HCT116 (cell line): ENCODE results near the gene FILIP1. TPM values are rescaled to one million over a fixed set of nuclear protein-coding genes. Genes with fewer than 3 reads are reported as not detected.

Experiments used
- ATAC-seq: fragments of 200-7000 bp; cut with Tn5 transposase; 2 replicates; pipeline ENCODE4 v1.9.1; 2020; ENCODE audit warnings: mild to moderate bottlenecking, moderate library complexity
- BruUV-seq: library from RNA; stranded (reverse); fragments of 400-500 nt; replicated peaks from 2 replicates; lab custom pipeline; 2021; lab: Mats Ljungman, UMichigan
- CTCF ChIA-PET: fragments of 300-600 bp; sonication (Branson Sonifier 250); formaldehyde crosslinking; loops from one replicate; lab custom pipeline; 2021; ENCODE audit warnings: antibody characterized with exemption; lab: Charles Lee
- POLR2A ChIA-PET: fragments of 300-600, 350-600 bp; sonication (Branson Sonifier 250); formaldehyde crosslinking; loops from one replicate; lab custom pipeline; 2021; ENCODE audit warnings: antibody characterized with exemption; lab: Charles Lee
- RAD21 ChIA-PET, 2 experiments: fragments of 300-600 bp; sonication (Branson Sonifier 250); formaldehyde crosslinking; loops; one replicate each; lab custom pipeline; 2023; ENCODE audit warnings: low total read pairs in 2 of 2; ENCODE audit not compliant: uncharacterized antibody in 2 of 2, unreplicated experiment in 2 of 2, low non-redundant PET in 1 of 2; lab: Charles Lee
- DNase-seq: peaks from one replicate; pipeline ENCODE4 v3.0.0-alpha.2; 2010; ENCODE audit warnings: low read depth, low spot score
- H2AFZ ChIP-seq: fragments of 200-600 bp; shearing (Covaris generic), sonication (generic); 2 replicates; pipeline ENCODE4 v1.6.1; 2017; ENCODE audit warnings: low read depth, mixed run types, mixed read lengths, antibody characterized with exemption, low read length; ENCODE audit not compliant: poor library complexity, severe bottlenecking
- H3K27ac ChIP-seq: 2 replicates; pipeline ENCODE4 v1.5.1; 2012; ENCODE audit warnings: low read depth, low read length
- H3K27me3 ChIP-seq: fragments of 200-600 bp; sonication (generic); 2 replicates; pipeline ENCODE4 v1.6.1; 2016; ENCODE audit warnings: mixed run types, low read length, mixed read lengths; ENCODE audit not compliant: insufficient read depth
- H3K36me3 ChIP-seq, 2 experiments: fragments of 200-500 bp in 1 of 2; fragments of 200-600 bp in 1 of 2; sonication (Bioruptor generic) in 1 of 2; sonication (generic) in 1 of 2; 2 replicates each; pipeline versions ENCODE4 v1.5.1 to v1.6.1; 2014 to 2016; ENCODE audit warnings: low read length in 2 of 2, inconsistent platforms in 1 of 2, mixed read lengths in 1 of 2, mixed run types in 1 of 2; ENCODE audit not compliant: insufficient read depth in 2 of 2, control insufficient read depth in 1 of 2
- H3K4me1 ChIP-seq, 2 experiments: fragments of 200-600 bp in 1 of 2; sonication (generic) in 1 of 2; 2 replicates each; pipeline versions ENCODE4 v1.5.1 to v1.6.1; 2012 to 2017; ENCODE audit warnings: low read length in 2 of 2, inconsistent platforms in 1 of 2, mild to moderate bottlenecking in 1 of 2, mixed read lengths in 1 of 2, mixed run types in 1 of 2, moderate library complexity in 1 of 2; ENCODE audit not compliant: insufficient read depth in 2 of 2, control insufficient read depth in 1 of 2
- H3K4me2 ChIP-seq: fragments of 200-600 bp; sonication (generic); 2 replicates; pipeline ENCODE4 v1.6.1; 2017; ENCODE audit warnings: mixed run types, low read length, mixed read lengths
- H3K4me3 ChIP-seq, 2 experiments: fragments of 200-600 bp in 1 of 2; sonication (generic) in 1 of 2; replicated peaks in 1 of 2; 2 replicates each; pipeline ENCODE4 v1.5.1; 2011 to 2016; ENCODE audit warnings: low read length in 2 of 2, control low read depth in 1 of 2, low read depth in 1 of 2, mild to moderate bottlenecking in 1 of 2, mixed read lengths in 1 of 2, mixed run types in 1 of 2
- H3K79me2 ChIP-seq: fragments of 200-600 bp; sonication (generic); 2 replicates; pipeline ENCODE4 v1.6.1; 2017; ENCODE audit warnings: mild to moderate bottlenecking, mixed run types, low read length, moderate library complexity, mixed read lengths; ENCODE audit not compliant: insufficient read depth
- H3K9ac ChIP-seq: fragments of 200-600 bp; sonication (generic); 2 replicates; pipeline ENCODE4 v1.6.1; 2016; ENCODE audit warnings: low read length, mixed read lengths
- H3K9me2 ChIP-seq: fragments of 200-600 bp; sonication (generic), shearing (Covaris generic); 2 replicates; pipeline ENCODE4 v1.6.1; 2017; ENCODE audit warnings: mixed run types, mild to moderate bottlenecking, moderate library complexity; ENCODE audit not compliant: insufficient read depth
- H3K9me3 ChIP-seq, 2 experiments: fragments of 200-500 bp in 1 of 2; fragments of 200-600 bp in 1 of 2; sonication (Bioruptor generic) in 1 of 2; sonication (generic) in 1 of 2; 2 replicates each; pipeline ENCODE4 v1.6.1; 2014 to 2017; ENCODE audit warnings: low read length in 2 of 2, mixed read lengths in 2 of 2, inconsistent platforms in 1 of 2, low read depth in 1 of 2, mild to moderate bottlenecking in 1 of 2, mixed run types in 1 of 2, moderate library complexity in 1 of 2; ENCODE audit not compliant: control insufficient read depth in 1 of 2, insufficient read depth in 1 of 2
- H4K20me1 ChIP-seq: fragments of 200-600 bp; sonication (generic), shearing (Covaris generic); 2 replicates; pipeline ENCODE4 v1.6.1; 2017; ENCODE audit warnings: mixed run types, mild to moderate bottlenecking, moderate library complexity; ENCODE audit not compliant: insufficient read depth
- ATF3 ChIP-seq: IDR thresholded peaks from 2 replicates; pipeline ENCODE4 v1.6.1; 2012
- CBX3 ChIP-seq: IDR thresholded peaks from 2 replicates; pipeline ENCODE4 v1.6.1; 2012; ENCODE audit warnings: low read depth
- CEBPB ChIP-seq: IDR thresholded peaks from 2 replicates; pipeline ENCODE4 v1.6.1; 2012; ENCODE audit warnings: low read depth
- FOSL1 ChIP-seq: IDR thresholded peaks from 2 replicates; pipeline ENCODE4 v1.6.1; 2012; ENCODE audit warnings: low read depth
- JUND ChIP-seq: IDR thresholded peaks from 2 replicates; pipeline ENCODE4 v1.6.1; 2012
- REST ChIP-seq: IDR thresholded peaks from 2 replicates; pipeline ENCODE4 v1.6.1; 2012; ENCODE audit warnings: low read depth
- SP1 ChIP-seq: IDR thresholded peaks from 2 replicates; pipeline ENCODE4 v1.6.1; 2012; ENCODE audit warnings: low read depth
- TCF7L2 ChIP-seq: IDR thresholded peaks from 2 replicates; pipeline ENCODE4 v1.7.0; 2011; ENCODE audit warnings: borderline replicate concordance, inconsistent platforms; ENCODE audit not compliant: insufficient read depth, insufficient read length; ENCODE audit errors: extremely low read depth
- ZFX ChIP-seq: fragments of 450-650 bp; IDR thresholded peaks from 2 replicates; pipeline ENCODE4 v1.6.1; 2017
- ZNF274 ChIP-seq: fragments of 200-500 bp; sonication (Bioruptor generic); IDR thresholded peaks from 2 replicates; pipeline ENCODE4 v1.6.1; 2014; ENCODE audit warnings: mild to moderate bottlenecking, low read depth, low read length, inconsistent platforms
- intact Hi-C: fragments of 100-400 bp; cut with micrococcal nuclease; formaldehyde crosslinking; loops from 2 replicates; pipeline ENCODE4 v1.10.0; 2022
- total RNA-seq: library from RNA; stranded (reverse); gene quantifications from one replicate; pipeline ENCODE4 v1.2.1, GENCODE V29; 2021; ENCODE audit not compliant: unreplicated experiment

FILIP1 gene
- total RNA-seq, 1 experiment from 2014 or later: 0.05 TPM

GRCh38 chr6:75429061-75429703 lies 64.4 kb downstream of the FILIP1 start:
- no TSS peak for BruUV-seq
- intact Hi-C loops: no loop called here
- Histone ChIP-seq H3K27ac (no peak overlapping the region), H3K27me3 (no peaks in the 10 kb centered on the region), H2AFZ (no peak overlapping the region), H3K36me3 (no peaks in the 10 kb centered on the region), H3K4me1 (peaks cover 2 to 15% of the 10 kb centered on the region in 2 experiments; a peak in 3 of 4 replicates), H4K20me1 (no peaks in the 10 kb centered on the region), H3K9me2 (no peaks in the 10 kb centered on the region), H3K4me2 (no peak overlapping the region), H3K9ac (no peak overlapping the region), H3K4me3 (no peak overlapping the region), H3K79me2 (no peaks in the 10 kb centered on the region), H3K9me3 (no peaks in the 10 kb centered on the region)
- POLR2A ChIA-PET: interaction anchor here (0.6 kb wide), 1 partner anchor 1459 kb away, joined by 3 read pairs; no protein-coding TSS in a partner anchor
- DNase-seq: no peak
- RAD21 ChIA-PET: no interaction called here
- no peak for TF ChIP-seq SP1
- no peak for TF ChIP-seq FOSL1
- TF ChIP-seq CBX3: no peak
- TF ChIP-seq ZNF274: no peak
- no peak for TF ChIP-seq TCF7L2
- TF ChIP-seq ZFX: no peak
- TF ChIP-seq REST: no peak
- TF ChIP-seq JUND: no peak
- no peak for TF ChIP-seq ATF3
- TF ChIP-seq CEBPB: no peak
- ATAC-seq: no peak
- CTCF ChIA-PET: interaction anchor here (1.6 kb wide), 1 partner anchor 12 kb away, joined by 4 read pairs; no protein-coding TSS in a partner anchor
